ENCODE results near the gene TBC1D22B.

TBC1D22B gene

GRCh38 chr6:37225350-37226169 is 32.0 kb upstream of the TBC1D22B start:
- TF ChIP-seq GATA1 (IDR thresholded peaks at IDR 0.05; ENCODE audit: low read depth, low read length) (no peak), POLR2A (IDR thresholded peaks at IDR 0.05; ENCODE audit: low read length) (no peak)
- no peak for DNase-seq

GRCh38 chr6:37230104-37230503 is 27.5 kb upstream of the TBC1D22B start:
- TF ChIP-seq GATA1 (IDR thresholded peaks at IDR 0.05; ENCODE audit: low read depth, low read length), result no peak
- TF ChIP-seq POLR2A (IDR thresholded peaks at IDR 0.05; ENCODE audit: low read length), result no peak
- DNase-seq, result no peak

DNA sequence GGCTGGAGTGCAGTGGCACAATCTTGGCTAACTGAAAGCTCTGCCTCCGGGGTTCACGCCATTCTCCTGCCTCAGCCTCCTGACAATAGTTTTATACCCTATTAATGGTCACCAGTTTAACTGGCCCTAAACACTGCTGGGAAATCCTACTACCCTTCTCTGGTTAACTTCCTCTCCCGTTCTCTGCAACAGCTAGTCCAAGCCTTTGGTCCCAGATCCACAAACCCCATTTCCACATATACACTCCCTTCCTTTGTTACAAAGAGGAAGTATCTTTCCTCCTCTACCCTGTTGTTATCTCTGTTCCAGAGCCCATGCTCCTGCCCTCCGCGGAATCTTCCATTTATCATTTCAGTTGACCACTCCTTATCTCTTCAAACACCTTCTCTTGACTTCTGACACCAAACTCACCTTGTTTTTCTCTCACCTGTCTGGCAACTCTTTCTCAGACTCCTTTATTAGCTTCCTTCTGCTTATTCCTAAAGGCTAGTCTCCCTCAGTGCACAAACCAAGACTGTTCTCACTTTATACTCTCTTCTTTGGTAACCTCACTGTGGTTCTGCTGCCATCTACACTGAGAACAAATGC is 25.0 kb upstream of the TBC1D22B start:
- TF ChIP-seq POLR2A (IDR thresholded peaks at IDR 0.05; ENCODE audit: low read length), result no peak
- TF ChIP-seq GATA1 (IDR thresholded peaks at IDR 0.05; ENCODE audit: low read depth, low read length), result no peak
- DNase-seq, result peak in 1 of 2 experiments; percentile 20

DNA sequence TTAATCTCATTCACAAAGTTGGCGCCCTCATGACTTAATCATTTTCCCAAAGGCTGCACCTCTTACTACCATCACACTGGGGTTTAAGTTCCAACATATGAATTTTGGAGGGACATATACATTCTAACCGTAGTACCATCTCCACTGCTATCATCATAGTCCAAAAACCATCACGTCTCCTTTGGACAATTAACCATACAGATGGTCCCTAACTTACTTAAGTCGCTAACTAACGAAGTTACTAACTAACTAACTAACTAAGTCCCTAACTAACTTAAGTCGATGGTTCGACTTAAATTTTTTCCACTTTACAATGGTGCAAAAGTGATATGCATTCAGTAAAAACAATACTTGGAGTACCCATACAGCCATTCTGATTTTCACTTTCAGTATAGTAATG is 24.0 kb upstream of the TBC1D22B start:
- no peak for DNase-seq
- TF ChIP-seq POLR2A (IDR thresholded peaks at IDR 0.05; ENCODE audit: low read length) (no peak), GATA1 (IDR thresholded peaks at IDR 0.05; ENCODE audit: low read depth, low read length) (no peak)

DNA sequence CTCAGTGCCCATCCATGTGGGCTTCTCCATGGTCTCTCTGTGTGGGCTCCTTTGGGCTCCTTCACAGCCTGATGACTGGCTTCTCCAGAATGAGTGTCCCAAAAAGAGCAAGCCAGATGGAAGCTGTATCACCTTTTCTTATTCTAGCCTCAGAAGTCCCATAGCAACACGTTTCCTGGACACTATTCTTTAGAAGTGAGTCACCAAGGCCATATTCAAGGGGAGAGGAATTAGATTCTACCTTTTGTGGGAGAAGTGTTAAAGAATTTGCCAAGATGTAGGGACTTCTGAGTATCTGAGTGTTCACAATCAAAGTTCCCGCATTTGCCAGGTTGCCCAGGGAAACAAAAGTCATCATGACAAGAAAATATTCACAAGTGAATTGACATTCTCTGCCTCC is 20.7 kb upstream of the TBC1D22B start:
- DNase-seq, result no peak
- TF ChIP-seq POLR2A (IDR thresholded peaks at IDR 0.05; ENCODE audit: low read length) (no peak), GATA1 (IDR thresholded peaks at IDR 0.05; ENCODE audit: low read depth, low read length) (no peak)

DNA sequence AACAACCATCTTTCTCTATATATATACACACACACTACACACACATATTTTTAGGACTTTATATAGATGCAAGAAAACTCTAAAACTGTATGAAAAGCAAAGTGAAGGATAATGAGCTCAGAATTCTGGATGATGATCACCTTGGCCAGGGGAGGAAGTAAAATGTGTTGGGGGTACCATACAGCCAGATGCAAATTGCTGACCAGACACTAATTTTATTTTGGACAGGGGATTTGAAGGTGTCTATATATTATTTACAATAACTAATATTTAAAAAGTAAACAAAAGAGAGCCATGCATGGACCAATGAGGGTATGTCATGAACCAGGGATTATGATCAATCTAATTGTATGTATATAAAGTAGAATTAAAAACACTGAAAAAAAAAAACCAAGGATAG is 19.8 kb upstream of the TBC1D22B start:
- no peak for TF ChIP-seq POLR2A (IDR thresholded peaks at IDR 0.05; ENCODE audit: low read length)
- TF ChIP-seq GATA1 (IDR thresholded peaks at IDR 0.05; ENCODE audit: low read depth, low read length), result no peak
- no peak for DNase-seq

DNA sequence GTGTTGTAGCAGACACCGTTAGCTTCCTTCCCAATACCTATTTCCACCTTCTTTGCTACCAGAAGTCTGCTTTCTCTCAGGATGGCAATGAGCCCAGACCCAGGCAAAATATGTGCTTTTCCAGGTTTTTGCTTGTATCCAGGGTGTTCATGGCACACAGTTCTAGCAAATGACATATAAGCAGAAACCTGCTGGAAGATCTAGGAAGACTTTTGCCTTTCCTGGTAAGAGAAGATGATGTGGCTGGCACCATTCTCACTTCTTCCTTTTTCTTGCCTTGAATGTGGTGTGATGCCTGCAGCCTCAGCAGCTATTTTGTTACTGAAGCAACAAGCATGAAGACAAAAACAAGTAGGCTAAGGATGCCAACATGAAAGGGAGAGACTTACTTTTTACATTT is 19.2 kb upstream of the TBC1D22B start:
- no peak for DNase-seq
- TF ChIP-seq GATA1 (IDR thresholded peaks at IDR 0.05; ENCODE audit: low read depth, low read length) (no peak), POLR2A (IDR thresholded peaks at IDR 0.05; ENCODE audit: low read length) (no peak)

- peak in 1 of 2 experiments; percentile 41 for DNase-seq
Observed at GRCh38 chr6:37239526-37239925, 18.0 kb upstream of the TBC1D22B start.

GRCh38 chr6:37239950-37240713 is 17.4 kb upstream of the TBC1D22B start:
- no peak for TF ChIP-seq GATA1 (IDR thresholded peaks at IDR 0.05; ENCODE audit: low read depth, low read length)
- TF ChIP-seq POLR2A (IDR thresholded peaks at IDR 0.05; ENCODE audit: low read length), result no peak
- DNase-seq, result peak; percentile 89 to 94

More at GRCh38 chr6:37239526-37239925, 18.0 kb upstream of the TBC1D22B start:
- TF ChIP-seq POLR2A (IDR thresholded peaks at IDR 0.05; ENCODE audit: low read length) (no peak), GATA1 (IDR thresholded peaks at IDR 0.05; ENCODE audit: low read depth, low read length) (no peak)

- TF ChIP-seq GATA1 (IDR thresholded peaks at IDR 0.05; ENCODE audit: low read depth, low read length), result no peak
- TF ChIP-seq POLR2A (IDR thresholded peaks at IDR 0.05; ENCODE audit: low read length), result no peak
- no peak for DNase-seq
Observed at GRCh38 chr6:37241131-37241530, 16.4 kb upstream of the TBC1D22B start.

GRCh38 chr6:37241775-37242428 is 15.7 kb upstream of the TBC1D22B start:
- no peak for DNase-seq
- TF ChIP-seq POLR2A (IDR thresholded peaks at IDR 0.05; ENCODE audit: low read length) (no peak), GATA1 (IDR thresholded peaks at IDR 0.05; ENCODE audit: low read depth, low read length) (no peak)

GRCh38 chr6:37242429-37243052 is 15.0 kb upstream of the TBC1D22B start:
- peak in 1 of 2 experiments; percentile 34 for DNase-seq
- no peak for TF ChIP-seq GATA1 (IDR thresholded peaks at IDR 0.05; ENCODE audit: low read depth, low read length)
- TF ChIP-seq POLR2A (IDR thresholded peaks at IDR 0.05; ENCODE audit: low read length), result no peak

GRCh38 chr6:37243131-37243815 is 14.3 kb upstream of the TBC1D22B start:
- TF ChIP-seq POLR2A (IDR thresholded peaks at IDR 0.05; ENCODE audit: low read length) (no peak), GATA1 (IDR thresholded peaks at IDR 0.05; ENCODE audit: low read depth, low read length) (no peak)
- no peak for DNase-seq
